Stimulated activated naive CD4-positive, alpha-beta T cell treated with Interleukin-2 at 50 U/mL for 16 hours (primary cell): Measurements from ENCODE around the gene ZDHHC3.
"Not testable (repeated sequence)": the region's sequence is repeated elsewhere in the genome, so short reads cannot be mapped to it uniquely, and the experiment has no call there.

Source experiments
- DNase-seq: peaks from one replicate; lab custom pipeline; 2025; lab: John Stamatoyannopoulos, UW

Gene ZDHHC3

DNA sequence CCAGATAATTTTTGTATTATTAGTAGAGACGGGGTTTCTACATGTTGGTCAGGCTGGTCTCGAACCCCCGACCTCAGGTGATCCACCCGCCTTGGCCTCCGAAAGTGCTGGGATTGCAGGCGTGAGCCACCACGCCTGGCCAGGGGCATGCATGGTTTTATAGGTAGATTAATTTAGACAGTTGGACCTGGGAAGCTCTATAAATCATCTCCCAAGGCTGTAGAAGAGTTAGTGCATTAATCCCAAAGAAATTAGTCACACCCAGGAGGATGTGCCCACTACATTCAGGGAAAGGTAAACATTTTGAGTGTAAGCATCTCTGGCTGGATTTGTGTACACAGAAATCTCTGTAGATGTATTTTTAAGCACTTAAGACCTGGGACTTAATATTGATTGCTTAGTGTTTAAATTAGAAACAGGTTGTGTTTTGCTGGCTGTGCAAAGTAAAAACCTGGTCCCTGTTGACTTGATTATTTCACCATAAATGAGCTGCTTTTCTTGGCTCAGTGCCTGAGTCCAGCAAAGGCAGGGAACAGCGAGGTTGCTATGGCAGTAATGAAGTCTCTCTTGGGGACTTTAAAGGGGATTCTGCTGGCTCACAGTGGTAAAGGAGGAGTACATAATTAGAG, 19.3 kb upstream of the ZDHHC3 start:
- DNase-seq = no peak

DNA sequence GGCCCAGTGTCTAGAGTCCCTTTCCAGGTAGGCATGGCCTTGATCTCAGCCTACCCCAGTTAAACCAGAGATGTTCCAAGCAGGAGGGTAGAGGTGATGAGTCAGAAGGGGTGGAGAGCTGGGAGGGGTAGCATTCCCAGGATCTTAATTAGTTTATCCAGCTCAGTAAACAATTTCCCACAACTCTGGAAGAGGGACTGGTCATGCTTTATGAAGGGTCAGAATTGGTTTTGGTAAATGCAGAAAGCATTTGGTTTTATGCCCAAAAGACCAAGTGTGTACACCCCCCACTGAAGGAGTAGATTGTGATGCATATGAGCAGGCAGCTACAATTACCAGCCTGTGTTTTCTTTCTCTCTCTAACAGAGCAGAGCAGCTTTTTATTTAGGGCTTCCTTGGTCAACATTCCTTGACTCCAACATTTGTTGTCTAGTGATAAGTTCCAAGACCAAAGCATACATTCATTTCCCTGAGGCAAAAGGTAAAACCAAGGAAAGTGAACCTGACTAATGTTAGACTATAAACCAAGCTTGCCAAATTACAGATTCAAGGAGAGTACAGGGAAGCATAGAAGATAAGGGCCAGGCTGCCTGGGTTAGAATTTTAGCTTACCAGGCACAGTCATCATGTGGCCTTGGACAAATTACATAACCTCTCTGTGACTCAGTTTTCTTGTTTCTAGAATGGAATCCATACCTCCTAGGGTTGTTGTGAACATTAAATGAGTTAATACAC, 17.7 kb upstream of the ZDHHC3 start:
- DNase-seq = no peak

DNA sequence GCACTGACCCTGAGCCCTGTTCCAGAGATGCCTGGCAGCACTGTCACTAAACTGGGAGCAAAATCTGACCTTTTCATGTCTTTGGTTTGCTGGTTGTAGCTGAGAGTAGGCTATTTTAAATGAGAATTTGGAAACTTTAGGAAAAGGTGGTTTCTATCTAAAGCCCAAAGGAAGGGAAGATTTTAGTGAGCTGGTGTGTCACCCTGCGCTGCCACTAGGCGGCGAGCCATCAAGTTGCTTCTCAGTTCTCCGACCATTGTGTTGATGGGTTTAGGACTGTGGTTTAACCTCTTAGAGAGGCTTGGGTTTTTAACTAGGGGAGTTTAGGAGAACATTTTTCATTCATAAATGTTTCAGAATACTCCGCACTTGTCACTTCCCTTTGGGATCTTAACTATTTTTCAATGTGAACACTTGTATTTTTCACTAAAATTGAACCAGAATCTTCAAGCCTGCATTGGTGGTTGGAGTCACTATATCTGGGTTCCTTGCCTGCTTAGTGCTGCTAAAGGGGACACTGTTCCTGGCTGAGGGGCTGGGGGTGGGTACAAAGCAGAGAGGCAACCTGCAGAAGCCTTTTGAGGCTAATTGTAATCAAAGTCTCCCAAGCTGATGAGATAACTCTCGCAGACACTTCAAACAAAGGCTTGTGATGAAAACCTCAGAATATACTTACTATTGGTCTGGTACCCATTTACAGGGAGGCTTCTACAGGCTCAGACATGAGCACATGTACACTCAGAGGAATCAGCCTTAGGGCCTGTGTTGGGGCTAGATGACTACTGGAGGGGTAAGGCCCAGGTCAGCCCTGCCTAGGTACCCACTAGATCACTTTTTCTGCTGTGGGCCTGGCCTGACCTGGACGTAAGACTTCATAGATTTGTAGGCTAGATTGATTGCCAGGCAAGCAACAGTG, 16.8 kb upstream of the ZDHHC3 start:
- no peak for DNase-seq

DNA sequence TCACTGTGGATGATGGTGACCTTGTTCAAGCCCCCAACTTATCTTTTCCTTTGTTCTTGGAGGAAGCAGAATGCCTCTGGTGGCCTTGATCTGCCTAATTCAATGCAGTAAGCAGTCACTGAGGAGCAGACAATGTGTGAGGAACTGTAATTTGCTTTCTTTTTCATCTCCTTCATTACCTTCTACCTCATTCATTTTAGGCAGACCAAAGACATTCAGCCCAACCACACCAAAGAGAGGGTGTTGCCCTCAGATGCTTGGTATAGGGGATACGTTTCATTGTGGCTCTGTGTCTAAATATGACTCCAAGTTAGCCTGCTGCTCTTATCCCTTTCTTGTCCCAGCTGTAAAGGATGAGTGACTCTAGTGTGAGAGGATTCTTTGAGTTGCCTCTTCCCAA, 15.4 kb upstream of the ZDHHC3 start:
- DNase-seq = no peak

DNA sequence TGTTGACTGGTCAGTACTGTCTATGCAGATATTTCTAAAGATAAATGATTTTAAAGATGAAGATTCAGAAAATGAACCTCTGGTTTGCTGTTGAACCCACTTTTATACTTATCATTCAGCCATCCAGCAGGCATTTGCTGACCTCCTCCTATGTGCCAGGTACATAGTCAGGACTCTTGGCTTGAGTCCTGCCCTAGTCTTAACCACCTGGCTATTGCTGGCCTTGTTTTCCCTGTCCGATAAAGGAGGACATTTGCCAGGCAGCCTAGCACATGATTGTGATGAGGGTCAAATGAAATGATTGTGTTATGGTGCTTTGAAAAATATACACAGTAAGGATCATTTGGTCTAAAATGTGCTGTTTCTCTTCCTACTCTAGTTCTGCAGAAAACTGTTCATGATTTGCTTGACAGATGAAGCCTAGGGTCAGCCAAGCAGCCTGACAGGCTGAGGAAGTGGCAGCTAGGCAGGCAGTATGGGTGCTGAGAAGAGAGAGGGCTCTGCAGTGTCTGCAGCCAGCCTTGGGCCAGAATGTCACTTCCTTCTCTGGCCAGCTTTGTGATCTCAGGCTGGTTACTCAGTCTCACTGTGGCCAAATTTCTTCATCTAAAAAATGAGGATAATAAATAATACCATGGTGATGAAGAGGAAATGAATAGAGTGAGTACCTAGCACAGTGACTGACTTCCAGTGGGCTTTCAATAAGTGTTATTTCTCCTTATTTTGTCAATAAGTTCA, 13.8 kb upstream of the ZDHHC3 start:
- DNase-seq = no peak

DNA sequence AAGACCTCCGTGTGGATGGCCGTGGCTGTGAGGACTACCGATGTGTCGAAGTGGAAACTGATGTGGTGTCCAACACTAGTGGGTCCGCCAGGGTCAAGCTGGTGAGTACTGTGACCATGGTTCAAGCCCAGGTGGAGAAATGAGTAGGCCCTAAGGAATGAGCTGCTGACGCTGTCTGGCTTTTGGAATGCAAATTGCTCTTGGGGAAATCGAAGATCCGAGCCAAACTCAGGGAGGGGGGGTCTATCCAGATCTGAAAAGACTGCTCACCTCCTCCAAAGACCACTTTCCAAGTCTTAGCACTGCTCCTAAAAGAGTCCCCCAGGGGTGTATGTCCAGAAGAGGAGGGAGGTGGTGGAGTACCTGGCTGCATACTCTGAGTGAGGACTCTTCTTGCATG, 13.2 kb upstream of the ZDHHC3 start:
- DNase-seq = no peak

DNA sequence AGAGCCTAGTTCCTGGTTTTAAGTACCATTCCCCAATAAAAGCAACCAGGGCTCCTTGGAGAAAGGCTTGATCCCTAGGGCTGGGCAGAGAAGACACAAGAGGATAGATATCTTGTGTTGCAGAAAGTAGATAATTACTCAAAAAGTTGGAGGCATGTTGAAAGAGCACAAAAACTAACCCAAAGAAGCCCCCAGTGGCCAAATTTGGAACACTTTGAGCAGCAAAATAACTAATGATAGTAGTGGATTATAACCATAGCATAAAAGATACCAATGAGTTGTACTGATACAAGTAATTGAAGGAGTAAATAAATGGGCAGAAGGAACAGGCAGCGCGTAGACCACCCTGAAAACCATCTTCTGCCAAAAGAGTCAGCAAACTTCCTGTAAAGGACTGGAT, 12.1 kb upstream of the ZDHHC3 start:
- no peak for DNase-seq

DNA sequence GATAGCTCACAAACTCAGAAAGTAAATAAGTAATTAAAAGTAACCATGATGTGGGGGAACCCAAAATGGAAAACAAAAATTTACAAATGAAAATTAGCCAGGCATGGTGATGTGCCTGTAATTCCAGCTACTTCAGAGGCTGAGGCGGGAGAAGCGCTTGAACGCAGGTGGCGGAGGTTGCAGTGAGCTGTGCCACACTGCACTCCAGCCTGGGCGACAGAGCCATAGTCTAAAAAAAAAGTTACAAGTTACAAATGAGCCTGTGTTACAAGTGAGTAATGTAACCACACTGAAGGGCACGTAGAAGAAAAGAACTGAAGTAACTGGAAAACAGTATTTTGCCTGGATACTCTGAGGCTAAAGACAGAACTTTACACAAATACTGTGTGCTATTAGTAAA, 11.4 kb upstream of the ZDHHC3 start:
- DNase-seq = no peak

DNA sequence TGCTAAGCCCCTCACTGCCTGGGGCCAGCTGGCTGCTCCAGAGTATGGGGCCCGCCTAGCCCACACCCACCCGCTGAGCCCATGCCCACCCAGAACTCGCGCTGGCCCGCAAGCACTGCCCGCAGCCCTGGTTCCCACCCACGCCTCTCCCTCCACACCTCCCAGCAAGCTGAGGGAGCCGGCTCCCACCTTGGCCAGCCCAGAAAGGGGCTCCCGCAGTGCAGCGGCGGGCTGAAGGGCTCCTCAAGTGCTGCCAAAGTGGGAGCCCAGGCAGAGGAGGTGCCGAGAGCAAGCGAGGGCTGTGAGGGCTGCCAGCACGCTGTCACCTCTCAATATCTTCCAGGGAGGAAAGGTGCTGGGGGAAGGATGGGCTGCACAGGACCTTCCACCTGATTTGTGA, 10.4 kb upstream of the ZDHHC3 start:
- not testable (repeated sequence) for DNase-seq

DNA sequence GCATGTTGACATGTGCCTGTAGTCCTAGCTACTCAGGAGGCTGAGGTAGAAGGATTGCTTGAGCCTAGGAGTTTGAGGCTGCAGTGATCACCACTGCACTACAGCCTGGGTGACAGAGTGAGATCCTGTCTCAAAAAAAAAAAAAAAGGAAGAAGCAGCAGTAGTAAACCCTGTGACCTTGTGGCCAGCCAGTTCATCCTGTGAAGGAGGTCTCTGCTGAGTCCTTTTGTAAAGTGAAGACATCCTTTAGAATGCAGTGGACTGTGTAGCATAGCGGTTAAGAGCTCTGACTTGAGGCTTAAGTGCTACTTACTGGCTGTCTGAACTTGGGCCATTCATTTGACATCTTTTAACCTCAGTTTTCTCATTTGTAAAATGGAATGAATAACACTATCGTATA, 8.4 kb upstream of the ZDHHC3 start:
- no peak for DNase-seq

DNA sequence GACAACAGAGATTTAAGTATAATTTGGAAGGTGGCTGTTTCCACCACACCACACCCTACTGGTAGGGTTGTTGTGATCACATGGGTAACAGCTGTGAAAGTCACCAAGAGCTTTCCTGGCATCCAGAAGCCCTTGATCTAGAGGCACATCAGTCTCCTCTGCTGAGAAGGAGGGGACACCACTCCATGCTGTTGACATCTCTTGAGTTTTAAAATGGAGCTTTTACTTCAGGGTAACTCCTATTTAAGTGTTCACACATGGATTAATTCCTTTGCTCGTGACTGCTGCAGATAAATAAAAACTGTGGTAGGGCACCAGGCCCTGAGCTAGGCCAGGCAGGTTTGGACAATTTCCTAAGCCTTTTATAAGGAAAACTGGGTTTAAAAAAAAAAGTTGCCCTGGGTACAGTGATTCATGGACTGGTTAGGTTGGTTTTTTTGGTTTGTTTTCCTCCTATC, 7.5 kb upstream of the ZDHHC3 start:
- no peak for DNase-seq

DNA sequence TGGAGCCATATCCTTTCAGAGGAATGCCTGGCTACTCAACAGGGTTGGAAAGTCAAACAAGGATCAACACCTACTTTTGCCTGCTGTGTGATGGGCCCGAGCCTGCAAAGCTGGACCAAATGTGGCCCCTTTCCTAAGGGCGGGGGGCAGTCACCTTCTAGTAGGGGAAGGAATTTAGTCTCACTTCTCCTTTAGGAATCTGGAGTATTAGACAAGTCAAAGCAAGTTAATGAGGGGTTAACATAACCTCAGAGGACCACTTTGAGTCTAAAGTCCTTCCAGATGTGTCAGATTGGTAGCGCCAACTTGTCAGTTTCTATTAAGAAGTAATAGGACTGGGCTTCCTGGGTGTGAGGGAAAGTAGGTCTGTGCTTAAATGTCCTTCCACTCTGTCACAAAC, 6.8 kb upstream of the ZDHHC3 start:
- DNase-seq = no peak

DNA sequence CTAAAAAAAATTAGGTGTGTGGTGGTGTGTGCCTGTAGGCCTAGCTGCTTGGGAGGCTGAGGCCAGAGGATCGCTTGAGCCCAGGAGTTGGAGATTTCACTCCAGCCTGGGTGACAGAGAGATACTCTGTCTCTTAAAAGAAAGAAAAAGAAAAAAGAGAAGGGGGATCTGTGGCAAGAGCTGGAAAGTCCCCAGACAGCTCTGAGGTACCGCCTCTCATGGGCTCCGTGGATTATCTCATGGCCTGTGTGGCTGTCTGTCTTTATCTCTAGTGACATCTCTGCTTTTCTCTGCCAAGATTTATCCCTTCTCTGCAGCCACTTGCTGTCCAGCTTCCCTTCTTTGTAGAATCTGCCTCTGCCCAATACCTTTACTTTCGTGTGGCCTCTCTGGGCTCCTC, 5.8 kb upstream of the ZDHHC3 start:
- no peak for DNase-seq

DNA sequence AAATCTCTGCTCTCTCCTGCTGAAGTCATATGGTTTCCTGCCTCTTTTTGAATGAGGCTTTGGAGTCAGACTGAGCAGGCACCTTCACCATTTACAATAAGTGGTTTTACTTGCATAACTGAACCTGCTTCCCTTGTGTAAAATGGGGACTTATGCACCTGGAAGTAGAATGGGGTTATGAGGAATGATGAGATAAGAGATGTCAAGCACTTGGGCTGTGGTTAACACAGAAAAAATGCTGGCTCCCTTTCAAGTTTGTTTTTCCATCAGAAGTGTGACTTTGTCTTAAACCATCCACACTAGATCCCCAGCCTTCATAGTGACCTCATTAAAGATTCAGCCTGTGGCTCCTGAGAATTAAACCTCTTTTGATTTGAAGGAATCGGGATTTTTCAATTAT, 5.2 kb upstream of the ZDHHC3 start:
- DNase-seq = no peak

DNA sequence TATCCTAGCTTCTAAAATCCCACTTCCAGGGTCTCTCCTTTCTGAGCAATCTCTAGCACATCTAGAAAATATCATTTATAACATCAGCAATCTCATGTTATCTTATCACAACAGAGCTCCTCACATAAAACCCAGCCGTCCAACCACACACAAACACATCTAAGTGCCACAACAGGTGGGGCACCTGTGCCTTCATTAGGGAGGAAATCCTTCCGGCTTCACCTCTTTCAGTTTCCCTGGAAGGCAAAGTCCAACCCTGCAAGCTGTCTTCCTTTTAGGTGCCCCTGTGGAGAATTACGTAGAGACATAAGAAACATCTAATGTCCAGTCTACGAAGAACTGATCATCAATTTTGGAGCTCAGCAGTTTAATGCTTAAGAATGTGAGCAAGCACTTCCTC, 1.6 kb downstream of the ZDHHC3 start:
- no peak for DNase-seq

DNA sequence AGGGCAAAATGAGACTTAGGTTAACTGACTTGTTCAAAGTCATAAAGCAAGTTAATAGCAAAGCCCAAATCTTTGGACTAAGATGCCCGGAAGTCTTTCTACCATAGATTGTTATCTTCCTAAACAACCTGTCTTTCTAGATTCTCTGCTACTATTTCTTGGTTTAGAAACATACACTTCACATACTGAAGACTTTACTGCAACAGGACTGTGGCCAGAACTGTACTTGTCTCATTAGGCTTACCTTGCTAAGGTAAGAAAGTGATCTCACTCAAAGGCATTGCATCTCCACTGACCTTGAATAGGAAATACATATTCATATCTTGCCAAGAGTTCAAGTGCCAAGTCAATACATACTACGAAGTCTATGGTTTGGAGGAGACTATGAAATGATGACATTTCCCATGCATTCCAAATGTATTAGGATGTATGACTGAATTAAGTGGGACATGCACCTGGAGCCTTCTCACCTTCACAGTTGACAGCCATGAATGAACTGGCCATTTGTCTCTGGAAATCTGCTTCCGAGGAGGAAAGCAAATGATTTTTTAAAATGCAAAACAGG, 5.0 kb downstream of the ZDHHC3 start:
- DNase-seq = no peak

DNA sequence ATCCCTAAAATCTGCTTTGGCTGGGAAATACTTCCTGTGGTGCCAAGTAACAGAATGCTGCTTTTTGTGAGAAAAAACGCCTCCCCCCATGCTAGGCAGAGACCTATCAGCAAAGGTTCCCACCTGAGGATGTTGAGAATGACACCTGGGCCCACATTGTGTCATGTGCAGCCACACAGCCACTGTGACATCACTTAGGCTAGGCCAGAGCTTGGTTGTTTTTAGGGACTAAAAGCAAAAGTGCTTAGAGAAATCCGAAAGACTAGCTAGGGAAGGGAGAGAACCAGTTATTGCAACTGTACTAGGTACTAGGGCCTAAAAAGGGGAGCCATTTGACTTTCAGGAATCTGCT, 6.2 kb downstream of the ZDHHC3 start:
- DNase-seq = no peak

DNA sequence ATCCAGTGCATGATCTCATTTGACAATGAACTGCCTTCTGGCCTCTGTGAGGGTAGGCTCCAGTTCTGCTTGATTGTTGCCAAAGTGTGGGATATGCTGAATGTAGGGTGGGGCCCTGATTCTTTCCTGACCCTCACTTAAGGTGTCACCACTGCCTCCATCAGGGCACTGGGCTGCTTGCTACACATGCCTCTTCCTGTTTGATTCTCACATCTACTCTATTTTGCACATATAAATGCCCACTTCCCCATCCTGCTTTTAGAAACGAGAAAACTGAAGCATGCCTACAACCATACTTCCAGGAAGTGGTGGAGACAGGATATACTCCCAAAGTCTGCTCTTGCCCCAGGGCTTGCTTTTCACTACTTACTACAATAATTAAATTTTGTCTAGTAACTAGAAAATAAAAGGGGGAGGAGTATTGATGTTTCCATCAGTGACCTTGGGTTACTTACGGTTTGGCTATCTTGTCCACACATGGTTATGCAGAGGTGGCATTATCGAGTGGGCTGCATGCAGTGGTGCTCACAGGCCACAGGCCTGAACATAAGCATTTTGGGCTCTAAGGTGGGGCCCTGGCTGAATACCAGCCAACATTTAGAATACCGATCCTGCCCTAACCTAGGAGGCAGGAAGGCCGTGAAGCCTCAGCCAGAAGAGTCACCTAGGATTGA, 6.7 kb downstream of the ZDHHC3 start:
- DNase-seq = no peak

DNA sequence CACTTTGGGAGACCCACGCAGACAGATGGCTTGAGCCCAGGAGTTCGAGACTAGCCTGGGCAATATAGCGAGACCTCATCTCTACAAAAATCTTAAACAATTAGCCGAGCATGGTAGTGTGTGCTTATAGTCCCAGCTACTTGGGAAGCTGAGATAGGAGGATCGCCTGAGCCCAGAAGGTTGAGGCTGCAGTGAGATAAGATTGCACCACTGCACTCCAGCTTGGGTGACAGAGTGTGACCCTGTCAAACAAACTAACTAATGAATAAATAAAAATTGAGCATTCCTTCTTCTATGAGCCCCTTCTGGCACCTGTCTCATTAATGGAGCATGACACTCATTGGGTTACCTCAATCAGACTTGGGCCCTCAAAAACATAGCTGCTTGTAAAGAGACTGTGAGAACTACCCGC, 7.5 kb downstream of the ZDHHC3 start:
- DNase-seq = no peak

DNA sequence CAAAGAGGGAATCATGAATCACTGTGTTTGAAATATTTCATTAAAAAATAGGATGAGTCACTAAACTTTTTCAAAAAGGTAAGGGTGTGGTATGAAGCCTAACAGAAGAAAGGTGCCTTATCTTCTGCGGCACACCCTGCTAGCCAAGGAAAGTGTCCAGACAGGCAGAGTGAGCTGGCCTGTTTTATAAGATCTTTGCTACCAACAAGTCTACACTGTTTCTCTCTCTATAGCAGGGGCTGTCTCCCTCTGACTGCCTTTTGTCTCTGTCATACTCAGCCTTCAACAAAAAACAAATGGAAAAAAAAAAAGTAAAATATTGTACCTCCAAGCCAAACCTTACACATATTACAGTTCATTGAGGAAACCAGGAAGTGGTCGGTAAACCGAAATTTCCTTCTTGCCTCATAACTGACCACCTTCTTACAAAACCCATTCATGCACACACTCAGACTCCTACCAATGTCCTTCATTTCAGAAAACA, 9.1 kb downstream of the ZDHHC3 start:
- DNase-seq = no peak

DNA sequence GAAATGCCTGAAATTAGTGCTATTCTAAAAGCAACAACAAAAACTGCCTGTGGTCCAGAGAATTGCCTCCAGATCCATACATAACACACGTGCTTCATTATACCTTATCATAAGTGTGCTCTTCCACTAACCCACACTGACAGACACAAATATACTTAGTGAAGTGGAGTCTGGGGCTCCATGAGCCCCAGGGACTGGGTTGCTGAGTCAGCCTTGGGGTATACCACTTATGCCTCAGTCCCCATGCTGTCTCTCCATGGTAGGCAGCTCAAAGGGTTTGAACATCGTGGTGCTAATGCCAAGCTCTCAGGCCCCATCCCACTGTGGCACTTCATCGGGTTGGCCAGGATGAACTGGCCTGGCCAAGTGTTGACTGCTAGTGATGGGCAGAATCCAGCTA, 10.8 kb downstream of the ZDHHC3 start:
- no peak for DNase-seq
